Stimulated activated CD8-positive, alpha-beta memory T cell treated with anti-CD3 and anti-CD28 coated beads, Interleukin-15, amount 100 ng/mL, for 24 hours (primary cell): Measurements from ENCODE around the gene SEPHS2.
A peak's percentile ranks its signal among the peaks of the same experiment; 100 is the strongest.
"Not testable (repeated sequence)": the region's sequence is repeated elsewhere in the genome, so short reads cannot be mapped to it uniquely, and the experiment has no call there.

ENCODE experiments used
- DNase-seq: peaks from one replicate; pipeline ENCODE4 v3.0.0-alpha.2; 2020; ENCODE audit warnings: low read depth

Gene SEPHS2, protein sequence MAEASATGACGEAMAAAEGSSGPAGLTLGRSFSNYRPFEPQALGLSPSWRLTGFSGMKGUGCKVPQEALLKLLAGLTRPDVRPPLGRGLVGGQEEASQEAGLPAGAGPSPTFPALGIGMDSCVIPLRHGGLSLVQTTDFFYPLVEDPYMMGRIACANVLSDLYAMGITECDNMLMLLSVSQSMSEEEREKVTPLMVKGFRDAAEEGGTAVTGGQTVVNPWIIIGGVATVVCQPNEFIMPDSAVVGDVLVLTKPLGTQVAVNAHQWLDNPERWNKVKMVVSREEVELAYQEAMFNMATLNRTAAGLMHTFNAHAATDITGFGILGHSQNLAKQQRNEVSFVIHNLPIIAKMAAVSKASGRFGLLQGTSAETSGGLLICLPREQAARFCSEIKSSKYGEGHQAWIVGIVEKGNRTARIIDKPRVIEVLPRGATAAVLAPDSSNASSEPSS

DNA sequence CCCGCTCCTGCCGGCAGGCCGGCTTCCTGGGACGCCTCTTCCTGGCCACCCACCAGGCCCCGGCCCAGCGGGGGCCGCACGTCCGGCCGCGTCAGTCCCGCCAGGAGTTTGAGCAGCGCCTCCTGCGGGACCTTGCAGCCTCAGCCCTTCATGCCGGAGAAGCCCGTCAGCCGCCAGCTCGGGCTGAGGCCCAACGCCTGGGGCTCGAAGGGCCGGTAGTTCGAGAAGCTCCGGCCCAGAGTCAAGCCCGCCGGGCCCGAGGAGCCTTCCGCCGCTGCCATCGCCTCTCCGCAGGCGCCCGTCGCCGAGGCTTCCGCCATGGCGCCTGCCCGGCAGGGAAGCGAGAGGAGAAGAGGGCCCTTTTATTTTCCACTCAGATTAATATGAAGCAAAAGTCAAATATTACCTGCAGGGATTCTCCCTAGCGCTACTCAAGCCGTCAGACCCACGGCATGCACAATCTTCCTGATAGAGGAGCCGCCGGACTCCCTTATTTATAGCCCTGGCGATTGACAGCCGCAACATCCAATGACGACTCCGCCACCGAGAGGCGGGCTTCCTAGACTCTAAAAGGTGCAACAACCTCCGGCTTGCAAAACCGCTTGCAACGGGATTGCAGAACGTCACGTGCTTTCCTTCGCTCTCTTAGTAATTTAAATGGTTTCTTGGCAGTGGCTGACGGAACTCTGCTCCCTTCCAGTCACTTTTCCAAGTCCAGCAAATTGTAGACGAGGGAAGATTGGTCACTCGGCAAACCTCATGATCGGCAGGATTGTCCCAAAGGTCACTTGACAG, at the start of gene SEPHS2:
TSS of gene SEPHS2 (minus strand) at position 467 of the 795 bp plus-strand sequence. CDS start at position 320, 147 bp downstream.
- peak; percentile 84 for DNase-seq

GRCh38 chr16:30494709-30495108, 49.0 kb upstream of the SEPHS2 start:
- no peak for DNase-seq

DNA sequence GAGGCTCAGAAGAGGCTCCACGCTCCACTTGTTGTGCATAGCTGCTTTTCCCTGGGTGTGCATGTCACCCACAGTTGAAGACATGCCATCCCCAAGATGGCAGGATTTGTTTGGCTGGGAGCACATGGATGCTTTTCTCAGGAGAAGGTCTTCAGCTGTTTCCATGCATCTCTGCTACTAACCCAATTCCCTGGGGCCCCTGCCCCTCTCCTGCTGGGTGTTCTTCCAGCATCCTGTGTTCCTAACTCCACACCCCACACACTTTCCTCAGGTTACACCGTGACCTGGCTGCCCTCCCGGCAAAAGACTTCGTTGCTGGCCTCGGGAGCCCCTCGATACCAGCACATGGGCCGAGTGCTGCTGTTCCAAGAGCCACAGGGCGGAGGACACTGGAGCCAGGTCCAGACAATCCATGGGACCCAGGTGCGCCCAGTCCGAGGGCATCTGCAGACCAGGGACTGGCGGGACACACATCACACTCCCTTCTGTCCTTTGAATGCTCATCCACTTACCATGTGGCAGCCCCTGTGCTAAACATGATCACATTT, 48.3 kb upstream of the SEPHS2 start:
- DNase-seq, result no peak

DNA sequence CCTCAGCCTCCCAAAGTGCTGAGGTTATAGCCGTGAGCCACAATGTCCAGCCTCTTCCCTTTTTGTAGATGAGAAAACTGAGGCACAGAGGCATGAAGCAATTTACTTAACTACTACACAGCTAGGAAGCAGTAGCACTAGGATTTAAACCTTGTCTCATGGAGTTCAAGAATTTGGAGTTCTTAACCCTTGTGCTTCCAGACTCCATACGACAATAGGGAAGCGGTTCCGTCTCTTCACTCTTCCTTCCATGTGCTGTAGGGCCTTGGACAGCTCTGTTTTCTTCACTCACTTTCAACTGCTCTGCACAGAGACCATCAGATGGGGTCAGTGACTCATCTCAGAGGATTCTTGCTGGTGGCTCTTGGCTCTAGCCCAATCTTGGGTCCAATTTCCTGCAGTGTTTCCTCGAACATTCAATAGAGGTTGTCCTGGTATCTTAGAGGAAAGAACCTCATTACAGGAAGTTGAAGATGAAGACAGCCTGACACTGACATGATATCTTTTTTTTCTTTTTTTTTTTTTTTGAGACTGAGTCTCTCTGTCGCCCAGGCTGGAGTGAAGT, 46.2 kb upstream of the SEPHS2 start:
- DNase-seq, result no peak

DNA sequence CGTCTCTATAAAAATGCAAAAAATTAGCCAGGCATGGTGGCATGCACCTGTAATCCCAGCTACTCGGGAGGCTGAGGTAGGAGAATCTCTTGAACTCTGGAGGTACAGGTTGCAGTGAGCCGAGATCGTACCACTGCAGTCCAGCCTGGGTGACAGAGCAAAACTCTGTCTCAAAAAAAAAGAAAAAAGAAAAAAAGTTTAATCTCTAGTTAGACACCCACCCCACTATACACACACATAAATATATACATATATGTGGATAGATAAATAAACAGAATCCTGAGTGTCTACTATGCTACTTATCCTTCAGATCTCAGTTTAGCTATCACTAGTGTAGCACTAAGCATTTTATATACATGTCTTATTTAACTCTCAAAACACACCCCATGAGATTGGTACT, 45.6 kb upstream of the SEPHS2 start:
- no peak for DNase-seq

DNA sequence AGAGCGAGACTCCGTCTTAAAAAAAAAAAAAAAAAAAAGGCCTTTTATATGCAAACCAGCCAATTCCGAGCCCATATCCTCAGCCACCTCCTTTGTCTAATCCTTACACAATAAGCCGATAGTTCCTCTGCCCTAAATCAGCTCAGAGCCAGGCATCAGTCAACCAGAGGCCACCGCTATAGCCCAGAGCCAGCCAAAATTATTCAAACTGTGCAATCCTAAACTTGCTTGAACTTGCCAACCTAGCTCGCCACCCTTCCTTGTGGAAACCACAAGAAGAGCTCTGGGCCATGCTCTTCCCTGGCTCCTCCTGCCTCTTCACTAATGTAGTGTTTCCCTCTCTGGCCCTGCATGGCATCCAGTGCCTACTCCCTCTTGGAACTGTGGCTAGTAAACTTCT, 44.5 kb upstream of the SEPHS2 start:
- DNase-seq, result no peak

GRCh38 chr16:30488764-30489605, 43.3 kb upstream of the SEPHS2 start:
- no peak for DNase-seq

DNA sequence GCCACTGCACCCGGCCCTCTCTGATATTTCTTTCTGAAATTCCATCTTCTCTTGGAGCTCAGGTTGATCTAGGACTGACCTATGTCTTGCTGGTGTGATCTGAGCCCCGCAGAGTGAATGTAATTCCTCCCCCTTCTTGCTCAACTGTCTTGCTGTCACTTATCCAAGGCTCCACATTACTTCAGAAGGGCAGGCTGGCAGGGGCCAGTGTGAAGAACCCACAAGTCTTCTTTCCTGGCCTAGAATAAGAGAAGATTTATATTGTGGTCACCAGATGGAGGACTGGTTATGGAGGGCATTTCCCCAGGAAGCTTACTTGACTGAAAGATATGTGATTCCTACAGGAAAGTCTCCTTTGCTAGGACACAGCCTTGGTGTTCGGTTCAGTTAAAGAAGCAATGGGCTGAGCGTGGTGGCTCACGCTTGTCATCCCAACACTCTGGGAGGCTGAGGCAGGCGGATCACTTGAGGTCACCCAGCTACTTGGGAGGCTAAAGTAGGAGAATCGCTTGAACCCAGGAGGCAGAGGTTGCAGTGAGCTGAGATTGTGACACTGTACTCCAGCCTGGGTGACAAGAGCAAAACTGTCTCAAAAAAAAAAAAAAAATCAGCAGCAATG, 40.3 kb upstream of the SEPHS2 start:
- DNase-seq, result no peak

DNA sequence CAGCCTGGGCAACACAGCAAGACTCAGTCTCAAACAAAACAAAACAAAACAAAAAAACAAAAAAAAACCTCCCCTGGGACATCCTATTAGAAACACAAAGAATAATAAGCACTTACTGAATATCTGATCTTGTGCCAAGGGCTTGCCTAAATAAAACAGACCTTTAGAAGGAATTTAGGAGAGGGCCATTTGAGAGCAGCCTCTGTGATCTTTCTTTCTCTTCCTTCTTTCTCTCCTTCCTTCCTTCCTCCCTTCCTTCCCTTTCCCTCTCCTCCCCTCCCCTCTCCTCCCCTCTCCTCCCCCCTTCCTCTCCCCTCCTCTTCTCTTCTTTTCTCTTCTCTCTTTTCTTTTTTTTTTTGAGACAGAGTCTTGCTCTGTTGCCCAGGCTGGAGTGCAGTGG, 39.2 kb upstream of the SEPHS2 start:
- DNase-seq, result no peak

GRCh38 chr16:30482366-30482765, 36.7 kb upstream of the SEPHS2 start:
- DNase-seq, result no peak

GRCh38 chr16:30481381-30481780, 35.7 kb upstream of the SEPHS2 start:
- no peak for DNase-seq

DNA sequence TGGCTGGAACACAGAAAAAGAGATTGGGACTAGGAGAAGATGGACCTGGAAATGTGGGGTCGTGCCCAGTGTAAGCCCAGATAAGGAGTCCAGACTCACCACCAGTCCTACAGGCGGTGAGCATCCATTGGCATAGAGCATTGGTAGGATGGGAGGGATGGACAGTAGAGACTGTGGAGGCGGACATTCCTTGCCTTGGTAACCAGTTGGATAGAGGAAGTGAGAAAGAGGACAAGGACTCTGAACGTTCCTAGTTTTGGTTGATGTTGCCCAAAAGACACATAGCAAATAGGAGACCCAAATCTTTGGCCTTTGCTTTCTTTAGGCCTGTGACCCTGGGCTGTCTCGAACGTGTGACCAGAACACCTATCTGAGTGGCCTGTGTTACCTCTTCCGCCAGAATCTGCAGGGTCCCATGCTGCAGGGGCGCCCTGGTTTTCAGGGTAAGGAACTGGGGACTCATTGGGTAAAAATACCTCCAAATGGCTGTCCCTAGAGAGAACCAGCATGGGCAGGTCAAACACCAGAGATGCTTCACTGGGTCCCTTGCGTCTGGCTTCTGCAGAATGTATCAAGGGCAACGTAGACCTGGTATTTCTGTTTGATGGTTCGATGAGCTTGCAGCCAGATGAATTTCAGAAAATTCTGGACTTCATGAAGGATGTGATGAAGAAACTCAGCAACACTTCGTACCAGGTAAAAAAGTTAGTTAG, 33.2 kb upstream of the SEPHS2 start:
- no peak for DNase-seq

- not testable (repeated sequence) for DNase-seq
Observed at GRCh38 chr16:30477773-30478172, 32.1 kb upstream of the SEPHS2 start.

DNA sequence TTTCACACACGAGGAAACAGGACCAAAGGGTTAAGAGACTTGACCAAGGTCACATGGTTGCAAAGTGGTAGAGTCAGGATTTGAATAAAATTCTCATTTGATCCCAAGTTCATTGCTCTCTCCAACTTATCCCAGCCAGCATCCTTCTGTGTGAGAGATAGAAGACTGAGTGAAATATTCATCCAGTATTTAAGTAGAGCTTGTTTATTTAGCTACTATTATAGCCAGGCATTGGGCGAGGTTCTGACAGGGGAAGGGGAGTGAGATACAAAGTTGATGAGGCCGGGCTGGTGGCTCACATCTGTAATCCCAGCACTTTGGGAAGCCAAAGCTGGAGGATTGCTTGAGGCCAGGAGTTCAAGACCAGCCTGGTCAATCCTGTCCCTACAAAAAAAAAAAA, 31.3 kb upstream of the SEPHS2 start:
- DNase-seq, result no peak

GRCh38 chr16:30474684-30475083, 29.0 kb upstream of the SEPHS2 start:
- no peak for DNase-seq

DNA sequence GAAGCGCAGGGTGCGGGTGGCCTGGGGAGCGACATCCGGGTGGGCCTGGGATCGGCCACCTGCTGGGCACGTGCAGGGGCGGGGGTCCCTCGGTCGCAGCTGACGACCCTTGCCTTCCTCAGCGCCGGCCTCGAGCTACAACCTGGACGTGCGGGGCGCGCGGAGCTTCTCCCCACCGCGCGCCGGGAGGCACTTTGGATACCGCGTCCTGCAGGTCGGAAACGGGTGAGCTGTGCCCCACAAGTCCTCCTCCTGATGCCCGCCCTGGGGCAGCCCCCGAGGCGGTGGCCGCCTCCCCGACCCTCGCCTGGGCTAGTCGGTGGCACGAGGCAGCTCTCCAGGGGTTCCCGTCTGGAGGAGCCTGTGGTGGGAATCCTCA, 28.4 kb upstream of the SEPHS2 start:
- no peak for DNase-seq

GRCh38 chr16:30473231-30474073, 27.8 kb upstream of the SEPHS2 start:
- peak; percentile 46 for DNase-seq

DNA sequence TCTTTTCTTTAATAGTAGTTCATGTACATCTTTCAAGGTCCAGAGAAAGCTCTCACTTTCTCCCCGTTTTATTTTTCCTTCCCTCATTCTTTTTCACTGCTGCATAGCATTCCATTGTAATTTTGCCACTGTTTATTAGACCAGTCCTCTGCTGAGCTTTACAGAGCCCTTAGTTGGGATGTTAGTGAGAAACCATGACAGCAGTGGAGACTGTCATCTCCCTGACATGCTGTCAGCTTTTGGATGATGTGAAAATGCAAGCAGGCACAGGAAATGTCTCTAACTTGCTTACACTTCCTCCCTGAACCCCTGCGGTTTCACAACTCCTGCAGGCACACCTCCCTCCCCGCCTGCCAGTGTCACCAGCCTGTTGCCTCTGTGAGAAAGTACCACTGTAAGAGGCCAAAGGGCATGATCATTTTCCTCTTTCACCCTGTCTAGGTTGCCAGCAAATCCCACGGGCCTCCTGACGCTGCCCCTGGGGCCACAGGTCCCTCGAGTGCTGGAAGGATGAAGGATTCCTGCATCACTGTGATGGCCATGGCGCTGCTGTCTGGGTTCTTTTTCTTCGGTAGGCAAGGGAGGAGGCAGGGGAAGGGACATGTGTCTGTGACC, 26.8 kb upstream of the SEPHS2 start, which contains the start of gene ITGAL:
TSS of gene ITGAL (plus strand) at position 415 of the 615 bp plus-strand sequence. CDS start at position 511, 96 bp downstream.
- DNase-seq, result peak; percentile 44

GRCh38 chr16:30470632-30470995, 24.9 kb upstream of the SEPHS2 start:
- DNase-seq, result no peak
